HEK293 (cell line): ENCODE measurements around the gene PIM3.
A peak's percentile ranks its signal among the peaks of the same experiment; 100 is the strongest.

ENCODE experiments used
- CTCF ChIA-PET: fragments of 350-600 bp; formaldehyde crosslinking; extraction: SDS; loops from one replicate; lab custom pipeline; 2021; ENCODE audit warnings: antibody characterized with exemption; lab: Yijun Ruan, JAX
- POLR2A ChIA-PET: fragments of 300-600 bp; formaldehyde crosslinking; extraction: SDS; loops from one replicate; lab custom pipeline; 2020; ENCODE audit warnings: antibody characterized with exemption, inconsistent platforms; lab: Yijun Ruan, JAX
- H3K27ac ChIP-seq: fragments of 200-500 bp; sonication (Bioruptor generic); 2 replicates; pipeline ENCODE4 v1.5.1; 2014; ENCODE audit warnings: low read depth, low read length, control low read depth, inconsistent platforms; ENCODE audit errors: extremely low read depth
- H3K36me3 ChIP-seq, 2 experiments: fragments of 200-500 bp in 1 of 2; sonication (Bioruptor generic) in 1 of 2; 1 replicate in 1 of 2; 2 replicates in 1 of 2; pipeline ENCODE4 v1.5.1; 2014 to 2017; ENCODE audit warnings: inconsistent platforms in 2 of 2, low read length in 2 of 2; ENCODE audit not compliant: control insufficient read depth in 2 of 2, insufficient read depth in 1 of 2
- H3K4me1 ChIP-seq: fragments of 200-500 bp; sonication (Bioruptor generic); 2 replicates; pipeline ENCODE4 v1.5.1; 2014; ENCODE audit warnings: mild to moderate bottlenecking, low read length, inconsistent platforms; ENCODE audit not compliant: control insufficient read depth, insufficient read depth
- H3K4me3 ChIP-seq: 2 replicates; pipeline ENCODE4 v1.5.1; 2011; ENCODE audit warnings: low read depth, mild to moderate bottlenecking, control low read depth, low read length, moderate library complexity
- H3K9me3 ChIP-seq: fragments of 200-500 bp; sonication (Bioruptor generic); 2 replicates; pipeline ENCODE4 v1.5.1; 2014; ENCODE audit warnings: low read depth, low read length, inconsistent platforms; ENCODE audit not compliant: control insufficient read depth, insufficient read depth
- BCL11A ChIP-seq: fragments of 450-650 bp; formaldehyde crosslinking; IDR thresholded peaks from 2 replicates; pipeline ENCODE4 v1.5.1; 2016; ENCODE audit warnings: low read depth, missing biosample characterization, missing genetic modification characterization
- BCL11B ChIP-seq: fragments of 450-650 bp; formaldehyde crosslinking; IDR thresholded peaks from 2 replicates; pipeline ENCODE4 v1.5.1; 2016; ENCODE audit warnings: low read depth, missing biosample characterization, missing genetic modification characterization
- GLIS1 ChIP-seq: fragments of 450-650 bp; formaldehyde crosslinking; IDR thresholded peaks from 2 replicates; pipeline ENCODE4 v1.5.1; 2016; ENCODE audit warnings: missing biosample characterization, missing genetic modification characterization
- KLF17 ChIP-seq: fragments of 450-650 bp; formaldehyde crosslinking; IDR thresholded peaks from 2 replicates; pipeline ENCODE4 v1.5.1; 2016; ENCODE audit warnings: missing biosample characterization, missing genetic modification characterization
- PATZ1 ChIP-seq: fragments of 450-650 bp; formaldehyde crosslinking; IDR thresholded peaks from 2 replicates; pipeline ENCODE4 v1.5.1; 2016; ENCODE audit warnings: missing biosample characterization, missing genetic modification characterization
- SCRT2 ChIP-seq: fragments of 450-650 bp; formaldehyde crosslinking; IDR thresholded peaks from 2 replicates; pipeline ENCODE4 v1.5.1; 2016; ENCODE audit warnings: missing biosample characterization, missing genetic modification characterization
- TCF7L2 ChIP-seq: IDR thresholded peaks from 2 replicates; pipeline ENCODE4 v1.6.1; 2011; ENCODE audit warnings: low read depth, mild to moderate bottlenecking, inconsistent platforms, low read length, moderate library complexity, borderline replicate concordance
- TRIM28 ChIP-seq: IDR thresholded peaks from 2 replicates; pipeline ENCODE4 v1.6.1; 2011; ENCODE audit warnings: low read length, control low read depth, borderline replicate concordance
- ZNF488 ChIP-seq: fragments of 450-650 bp; formaldehyde crosslinking; IDR thresholded peaks from 2 replicates; pipeline ENCODE4 v1.5.1; 2016; ENCODE audit warnings: missing biosample characterization, missing genetic modification characterization
- ZNF600 ChIP-seq: fragments of 450-650 bp; formaldehyde crosslinking; IDR thresholded peaks from 2 replicates; pipeline ENCODE4 v1.5.1; 2016; ENCODE audit warnings: missing biosample characterization, missing genetic modification characterization
- ZNF621 ChIP-seq: fragments of 450-650 bp; formaldehyde crosslinking; IDR thresholded peaks from 2 replicates; pipeline ENCODE4 v1.5.1; 2017; ENCODE audit warnings: missing biosample characterization, missing genetic modification characterization
- ZNF654 ChIP-seq: fragments of 450-650 bp; formaldehyde crosslinking; IDR thresholded peaks from 2 replicates; pipeline ENCODE4 v1.5.1; 2016; ENCODE audit warnings: low read depth, missing biosample characterization, missing genetic modification characterization
- TF ChIP-seq, protein P1 (sequence below): fragments of 450-650 bp; formaldehyde crosslinking; IDR thresholded peaks from 2 replicates; pipeline ENCODE4 v1.5.1; 2016; ENCODE audit warnings: missing biosample characterization, missing genetic modification characterization
- TF ChIP-seq, protein P2 (sequence below): fragments of 450-650 bp; formaldehyde crosslinking; IDR thresholded peaks from 2 replicates; pipeline ENCODE4 v1.5.1; 2017; ENCODE audit warnings: missing biosample characterization, mild to moderate bottlenecking, missing genetic modification characterization, moderate library complexity

PIM3 gene

GRCh38 chr22:49967706-49968208, 7.2 kb downstream of the PIM3 start (continued):
- TF ChIP-seq KLF17 (tag by site-specific recombination) (no peak), TCF7L2 (no peak), ZNF621 (tag by site-specific recombination) (no peak), BCL11B (tag by site-specific recombination) (peak; percentile 71; the same call in 1 of the 2 replicates), ZNF654 (no peak), BCL11A (peak; percentile 82)
- TF ChIP-seq, all 188 proteins: peak for 3

- Histone ChIP-seq H3K27ac (no peak overlapping the region), H3K9me3 (no peaks in the 10 kb centered on the region), H3K36me3 (peaks cover 8 to 23% of the 10 kb centered on the region in 2 experiments; a peak in 2 of 3 replicates), H3K4me3 (no peak overlapping the region), H3K4me1 (peaks cover 3% of the 10 kb centered on the region; the same call in 1 of the 2 replicates)
- peak; percentile 34; the same call in 1 of the 2 replicates for TF ChIP-seq ZNF600 (tag by site-specific recombination)
- TF ChIP-seq PATZ1, result peak; percentile 22; the same call in 1 of the 2 replicates
- TF ChIP-seq, protein P1, sequence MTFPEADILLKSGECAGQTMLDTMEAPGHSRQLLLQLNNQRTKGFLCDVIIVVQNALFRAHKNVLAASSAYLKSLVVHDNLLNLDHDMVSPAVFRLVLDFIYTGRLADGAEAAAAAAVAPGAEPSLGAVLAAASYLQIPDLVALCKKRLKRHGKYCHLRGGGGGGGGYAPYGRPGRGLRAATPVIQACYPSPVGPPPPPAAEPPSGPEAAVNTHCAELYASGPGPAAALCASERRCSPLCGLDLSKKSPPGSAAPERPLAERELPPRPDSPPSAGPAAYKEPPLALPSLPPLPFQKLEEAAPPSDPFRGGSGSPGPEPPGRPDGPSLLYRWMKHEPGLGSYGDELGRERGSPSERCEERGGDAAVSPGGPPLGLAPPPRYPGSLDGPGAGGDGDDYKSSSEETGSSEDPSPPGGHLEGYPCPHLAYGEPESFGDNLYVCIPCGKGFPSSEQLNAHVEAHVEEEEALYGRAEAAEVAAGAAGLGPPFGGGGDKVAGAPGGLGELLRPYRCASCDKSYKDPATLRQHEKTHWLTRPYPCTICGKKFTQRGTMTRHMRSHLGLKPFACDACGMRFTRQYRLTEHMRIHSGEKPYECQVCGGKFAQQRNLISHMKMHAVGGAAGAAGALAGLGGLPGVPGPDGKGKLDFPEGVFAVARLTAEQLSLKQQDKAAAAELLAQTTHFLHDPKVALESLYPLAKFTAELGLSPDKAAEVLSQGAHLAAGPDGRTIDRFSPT (tag by site-specific recombination), result peak; percentile 46; the same call in 1 of the 2 replicates
- no peak for TF ChIP-seq ZNF488 (tag by site-specific recombination)
- POLR2A ChIA-PET, result interaction anchor here (1.4 kb wide), 1 partner anchor 8 kb away, joined by 4 read pairs; the partner anchor contains the start of gene PIM3
- CTCF ChIA-PET, result interaction anchor here (0.5 to 2.8 kb wide), 3 partner anchors 38 to 175 kb away, joined by 3 to 7 read pairs (median 5); no protein-coding TSS in a partner anchor
Measured at GRCh38 chr22:49968313-49968830, 7.8 kb downstream of the PIM3 start.

- H3K4me3 ChIP-seq, result no peak overlapping the region
- no peaks in the 10 kb centered on the region for H3K9me3 ChIP-seq
- CTCF ChIA-PET, result interaction anchor here (0.5 to 2.8 kb wide), 4 partner anchors 38 to 184 kb away, joined by 3 to 7 read pairs (median 4); no protein-coding TSS in a partner anchor
- peaks cover under 1 to 16% of the 10 kb centered on the region in 2 experiments; a peak in 1 of 3 replicates for H3K36me3 ChIP-seq
- no peak overlapping the region for H3K27ac ChIP-seq
- POLR2A ChIA-PET, result interaction anchor here (1.4 kb wide), 1 partner anchor 9 kb away, joined by 4 read pairs; the partner anchor contains the start of gene PIM3
- H3K4me1 ChIP-seq, result peaks cover 3% of the 10 kb centered on the region; the same call in 1 of the 2 replicates
- TF ChIP-seq PATZ1, result 0 out of 2 replicates have a peak, but pooled peaks have one; percentile 15
- peak; percentile 16; the same call in 1 of the 2 replicates for TF ChIP-seq BCL11A
- peak; percentile 60 for TF ChIP-seq GLIS1
- TF ChIP-seq, protein P2, sequence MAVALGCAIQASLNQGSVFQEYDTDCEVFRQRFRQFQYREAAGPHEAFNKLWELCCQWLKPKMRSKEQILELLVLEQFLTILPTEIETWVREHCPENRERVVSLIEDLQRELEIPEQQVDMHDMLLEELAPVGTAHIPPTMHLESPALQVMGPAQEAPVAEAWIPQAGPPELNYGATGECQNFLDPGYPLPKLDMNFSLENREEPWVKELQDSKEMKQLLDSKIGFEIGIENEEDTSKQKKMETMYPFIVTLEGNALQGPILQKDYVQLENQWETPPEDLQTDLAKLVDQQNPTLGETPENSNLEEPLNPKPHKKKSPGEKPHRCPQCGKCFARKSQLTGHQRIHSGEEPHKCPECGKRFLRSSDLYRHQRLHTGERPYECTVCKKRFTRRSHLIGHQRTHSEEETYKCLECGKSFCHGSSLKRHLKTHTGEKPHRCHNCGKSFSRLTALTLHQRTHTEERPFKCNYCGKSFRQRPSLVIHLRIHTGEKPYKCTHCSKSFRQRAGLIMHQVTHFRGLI (tag by site-specific recombination), result no peak
- no peak for TF ChIP-seq TRIM28
- TF ChIP-seq SCRT2 (tag by site-specific recombination), result peak; percentile 31; the same call in 1 of the 2 replicates
Measured at GRCh38 chr22:49968831-49969661, 8.5 kb downstream of the PIM3 start.
